Mesothelial cell of epicardium (in vitro differentiated cells): ENCODE results near the gene MYOF. TPM values are rescaled to one million over a fixed set of nuclear protein-coding genes. Genes with fewer than 3 reads are reported as not detected.

Experiments used
- DNase-seq, 2 experiments: peaks; one replicate each; pipeline ENCODE4 v3.0.0; 2021; ENCODE audit warnings: low spot score in 2 of 2; ENCODE audit not compliant: unreplicated experiment in 2 of 2
- H3K27ac Mint-ChIP-seq: 2 replicates; pipeline ENCODE4 v1.8.0; 2021; ENCODE audit warnings: mixed read lengths
- H3K27me3 Mint-ChIP-seq: 2 replicates; pipeline ENCODE4 v1.8.0; 2021; ENCODE audit warnings: low read depth, mixed read lengths
- H3K36me3 Mint-ChIP-seq: 2 replicates; pipeline ENCODE4 v1.8.0; 2021; ENCODE audit warnings: mixed read lengths
- H3K4me1 Mint-ChIP-seq: 2 replicates; pipeline ENCODE4 v1.8.0; 2021; ENCODE audit warnings: mixed read lengths
- H3K4me3 Mint-ChIP-seq: 2 replicates; pipeline ENCODE4 v1.8.0; 2021; ENCODE audit warnings: mild to moderate bottlenecking, moderate library complexity, mixed read lengths
- H3K9me3 Mint-ChIP-seq: 2 replicates; pipeline ENCODE4 v1.8.0; 2021; ENCODE audit warnings: mixed read lengths
- total RNA-seq: library from RNA; stranded (reverse); gene quantifications from 3 replicates; pipeline ENCODE4 v1.2.1, GENCODE V29; 2021
- TF ChIP-seq, protein P1 (sequence below): fragments of 200-600 bp; sonication (generic); IDR thresholded peaks from one replicate; pipeline ENCODE4 v1.5.0; 2021; ENCODE audit warnings: antibody characterized with exemption; ENCODE audit not compliant: unreplicated experiment

The MYOF gene
- total RNA-seq, 1 donor from 2014 or later: 56.0 TPM

DNA sequence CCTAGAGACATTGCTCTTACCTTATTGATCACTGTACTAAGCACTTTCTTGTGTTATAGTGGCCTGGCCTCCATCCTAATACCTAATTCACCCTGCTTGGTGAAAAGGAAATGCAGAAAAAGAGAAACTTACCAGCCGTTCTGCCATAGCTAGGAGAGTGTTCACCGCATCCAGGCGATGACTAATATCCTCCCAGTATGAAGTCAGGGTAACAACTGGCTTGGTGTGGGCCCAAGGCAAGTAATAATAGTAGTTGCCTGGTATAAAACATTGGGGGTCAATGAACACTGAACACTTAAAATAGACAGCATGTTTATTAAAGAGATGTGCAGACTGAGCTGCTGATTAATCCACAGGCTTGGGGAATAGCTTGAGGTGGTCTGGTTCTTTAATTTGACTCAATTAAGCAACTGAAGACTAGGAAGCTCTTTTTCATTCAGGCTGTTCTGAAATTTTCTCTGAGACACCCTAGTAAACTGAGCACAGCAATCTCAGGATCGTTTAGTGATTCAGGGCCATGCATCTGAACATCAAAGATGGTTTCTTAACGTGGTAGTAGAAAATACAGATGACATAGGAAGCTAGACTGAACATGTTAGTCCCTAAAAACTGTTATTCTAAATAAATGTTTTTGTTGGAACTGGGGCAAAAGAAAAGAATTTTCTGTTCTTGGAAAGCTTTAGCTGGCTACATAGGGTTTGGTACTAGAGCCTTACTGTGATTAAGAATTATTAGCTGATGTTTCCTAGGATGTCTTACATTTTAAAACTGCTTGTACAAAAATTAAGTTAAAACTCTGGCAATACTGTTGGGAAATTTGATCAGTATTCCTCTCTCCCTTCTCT lies 102.2 kb downstream of the MYOF start:
- peaks cover 20% of the 10 kb centered on the region for H3K4me1 Mint-ChIP-seq
- TF ChIP-seq, protein P1, sequence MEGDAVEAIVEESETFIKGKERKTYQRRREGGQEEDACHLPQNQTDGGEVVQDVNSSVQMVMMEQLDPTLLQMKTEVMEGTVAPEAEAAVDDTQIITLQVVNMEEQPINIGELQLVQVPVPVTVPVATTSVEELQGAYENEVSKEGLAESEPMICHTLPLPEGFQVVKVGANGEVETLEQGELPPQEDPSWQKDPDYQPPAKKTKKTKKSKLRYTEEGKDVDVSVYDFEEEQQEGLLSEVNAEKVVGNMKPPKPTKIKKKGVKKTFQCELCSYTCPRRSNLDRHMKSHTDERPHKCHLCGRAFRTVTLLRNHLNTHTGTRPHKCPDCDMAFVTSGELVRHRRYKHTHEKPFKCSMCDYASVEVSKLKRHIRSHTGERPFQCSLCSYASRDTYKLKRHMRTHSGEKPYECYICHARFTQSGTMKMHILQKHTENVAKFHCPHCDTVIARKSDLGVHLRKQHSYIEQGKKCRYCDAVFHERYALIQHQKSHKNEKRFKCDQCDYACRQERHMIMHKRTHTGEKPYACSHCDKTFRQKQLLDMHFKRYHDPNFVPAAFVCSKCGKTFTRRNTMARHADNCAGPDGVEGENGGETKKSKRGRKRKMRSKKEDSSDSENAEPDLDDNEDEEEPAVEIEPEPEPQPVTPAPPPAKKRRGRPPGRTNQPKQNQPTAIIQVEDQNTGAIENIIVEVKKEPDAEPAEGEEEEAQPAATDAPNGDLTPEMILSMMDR: no peak
- H3K36me3 Mint-ChIP-seq: peaks cover 13% of the 10 kb centered on the region
- no peak overlapping the region for H3K27ac Mint-ChIP-seq
- no peak overlapping the region for H3K4me3 Mint-ChIP-seq
- no peak for DNase-seq
- H3K9me3 Mint-ChIP-seq: no peaks in the 10 kb centered on the region
- no peaks in the 10 kb centered on the region for H3K27me3 Mint-ChIP-seq

DNA sequence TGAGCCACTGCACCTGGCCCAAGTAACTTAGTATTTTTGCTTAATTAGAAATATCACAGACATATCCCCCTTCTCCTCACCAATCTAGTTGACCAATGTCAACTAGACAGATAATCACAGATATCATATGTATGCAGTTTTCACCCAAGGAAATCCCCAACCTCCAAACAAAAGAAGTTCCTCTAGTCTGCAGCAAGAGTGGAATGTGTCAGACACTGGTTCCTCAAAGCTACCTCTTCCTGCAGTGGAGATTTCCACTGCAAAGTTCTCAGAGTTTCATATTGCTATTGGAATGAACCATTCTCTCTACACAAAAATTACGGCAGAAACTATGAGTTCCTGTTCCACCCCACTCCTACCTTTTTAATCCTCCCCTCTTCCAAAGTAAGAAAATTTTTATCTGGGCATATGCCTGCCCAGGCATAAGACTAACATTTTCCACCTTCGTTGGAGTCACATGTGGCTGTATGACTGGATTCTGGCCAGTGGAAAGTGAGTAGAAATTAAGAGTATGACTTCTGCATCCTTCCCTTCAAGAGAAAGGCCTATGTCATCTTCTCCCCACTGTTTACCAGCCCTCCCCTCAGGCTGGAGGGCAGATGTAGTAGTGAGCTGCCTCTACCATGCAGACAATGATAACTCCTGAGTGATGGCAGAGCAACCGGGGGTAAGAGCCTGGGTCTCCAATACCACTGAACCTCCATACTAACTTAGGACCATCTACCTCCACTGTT lies 103.0 kb downstream of the MYOF start:
- no peak for DNase-seq
- no peak overlapping the region for H3K4me3 Mint-ChIP-seq
- TF ChIP-seq, protein P1: no peak
- H3K9me3 Mint-ChIP-seq: no peaks in the 10 kb centered on the region
- peaks cover 20% of the 10 kb centered on the region for H3K4me1 Mint-ChIP-seq
- no peak overlapping the region for H3K27ac Mint-ChIP-seq
- H3K27me3 Mint-ChIP-seq: no peaks in the 10 kb centered on the region
- H3K36me3 Mint-ChIP-seq: peaks cover 19% of the 10 kb centered on the region

DNA sequence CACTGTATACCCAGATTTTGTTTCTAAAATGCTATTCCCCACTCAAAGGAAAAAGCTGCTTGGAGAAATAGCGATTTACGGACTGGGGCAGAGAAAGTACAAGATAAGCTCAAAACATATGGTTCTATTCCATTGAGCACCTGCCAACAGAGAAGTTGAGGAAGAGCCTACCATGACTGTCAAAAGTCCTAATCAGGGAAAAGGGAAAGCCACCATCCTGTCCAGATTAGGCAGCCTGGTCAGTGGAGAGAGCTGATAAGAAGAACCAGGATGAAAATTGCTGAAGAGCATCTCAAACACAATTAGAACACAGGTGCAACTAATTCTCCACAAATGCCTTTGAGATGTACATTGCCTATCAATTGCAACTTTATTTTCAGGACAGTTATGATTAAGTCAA lies 104.1 kb downstream of the MYOF start:
- TF ChIP-seq, protein P1: no peak
- Mint-ChIP-seq H3K4me1 (peaks cover 13% of the 10 kb centered on the region), H3K36me3 (peaks cover 19% of the 10 kb centered on the region)

DNA sequence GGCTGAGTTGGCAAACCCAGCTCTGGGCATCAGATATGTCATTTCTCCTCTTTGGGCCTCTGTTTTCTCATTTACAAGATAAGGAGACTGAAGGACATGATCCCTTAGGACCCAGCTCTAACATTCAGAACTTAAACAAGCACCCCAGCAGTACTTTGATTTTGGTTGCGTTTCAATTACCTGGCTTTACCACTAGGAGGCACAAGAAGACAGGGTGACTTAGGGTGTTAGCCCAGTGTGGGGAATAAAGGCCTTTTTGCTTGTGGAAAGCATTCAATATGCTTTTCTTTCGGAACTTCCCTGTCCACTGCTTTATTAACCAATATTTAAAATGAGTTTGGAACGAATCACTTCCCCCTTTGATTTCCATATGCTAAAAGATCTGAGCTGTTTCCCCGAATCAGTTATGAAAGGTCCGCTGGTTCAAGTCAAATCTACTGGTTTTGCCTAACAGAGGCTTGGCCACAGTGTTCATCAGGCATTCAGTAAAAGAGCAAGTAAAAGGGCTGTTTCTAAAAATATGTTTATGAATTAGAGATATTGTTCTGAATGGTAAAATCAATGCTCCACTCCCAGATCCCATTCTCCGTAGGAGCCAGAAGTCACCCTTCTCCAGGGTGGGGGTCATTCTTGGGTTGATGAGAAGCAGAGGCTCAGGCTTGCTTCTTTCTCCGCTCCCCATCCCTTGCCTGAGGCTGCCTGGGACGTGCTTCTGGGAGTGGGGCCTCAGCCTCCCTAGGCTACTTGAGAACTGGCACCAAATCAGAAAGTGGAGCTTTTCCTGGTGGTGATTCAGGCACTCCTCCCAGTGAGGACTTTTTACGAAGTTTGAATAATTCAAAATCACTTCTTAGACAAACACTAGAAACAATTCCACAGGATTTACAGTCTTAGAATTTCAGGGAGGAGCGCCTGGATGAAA lies 105.5 kb downstream of the MYOF start:
- DNase-seq: peak in 1 of 2 experiments; percentile 53
- TF ChIP-seq, protein P1: peak; percentile 98
- Mint-ChIP-seq H3K9me3 (no peaks in the 10 kb centered on the region), H3K27ac (peak overlapping the region; percentile 84), H3K36me3 (peaks cover 20% of the 10 kb centered on the region), H3K4me1 (peaks cover 13% of the 10 kb centered on the region), H3K4me3 (peak overlapping the region; percentile 9), H3K27me3 (no peaks in the 10 kb centered on the region)

More for the DNA sequence above, 104.1 kb downstream of the MYOF start:
- no peaks in the 10 kb centered on the region for H3K9me3 Mint-ChIP-seq
- no peak overlapping the region for H3K27ac Mint-ChIP-seq
- no peak for DNase-seq
- H3K27me3 Mint-ChIP-seq: no peaks in the 10 kb centered on the region
- H3K4me3 Mint-ChIP-seq: no peak overlapping the region

GRCh38 chr10:93370961-93371360 lies 111.2 kb downstream of the MYOF start:
- Mint-ChIP-seq H3K9me3 (no peaks in the 10 kb centered on the region), H3K27ac (no peak overlapping the region), H3K36me3 (peaks cover 27% of the 10 kb centered on the region)

More at GRCh38 chr10:93370961-93371360, 111.2 kb downstream of the MYOF start:
- Mint-ChIP-seq H3K27me3 (no peaks in the 10 kb centered on the region), H3K4me1 (no peaks in the 10 kb centered on the region), H3K4me3 (no peak overlapping the region)
- DNase-seq: no peak
- TF ChIP-seq, protein P1: no peak
